IMR-90 (cell line): ENCODE data around the gene BSND. TPM values are rescaled to one million over a fixed set of nuclear protein-coding genes. Genes with fewer than 3 reads are reported as not detected.
A peak's percentile ranks its signal among the peaks of the same experiment; 100 is the strongest.

Experiments used
- ATAC-seq: fragments of 200-7000 bp; cut with Tn5 transposase; 2 replicates; pipeline ENCODE4 v1.9.1; 2020; ENCODE audit warnings: low read depth, mild to moderate bottlenecking, moderate library complexity
- BruUV-seq: library from RNA; stranded (reverse); fragments of 400-500 nt; replicated peaks from 2 replicates; lab custom pipeline; 2021; lab: Mats Ljungman, UMichigan
- CTCF ChIA-PET: fragments of 300-600 bp; formaldehyde crosslinking; extraction: SDS; loops from one replicate; lab custom pipeline; 2021; ENCODE audit warnings: antibody characterized with exemption; lab: Yijun Ruan, JAX
- POLR2A ChIA-PET: fragments of 300-600 bp; sonication (Branson Sonifier 250); formaldehyde crosslinking; loops from one replicate; lab custom pipeline; 2022; ENCODE audit warnings: antibody characterized with exemption; ENCODE audit not compliant: unreplicated experiment; lab: Charles Lee
- DNase-seq: peaks from one replicate; pipeline ENCODE4 v3.0.0; 2013
- H2AFZ ChIP-seq: replicated peaks from 2 replicates; pipeline ENCODE3; 2013; ENCODE audit warnings: low read length, mild to moderate bottlenecking; ENCODE audit not compliant: poor library complexity
- H2AK5ac ChIP-seq: 2 replicates; pipeline ENCODE4 v1.6.1; 2013; ENCODE audit warnings: low read depth, low read length, inconsistent platforms
- H2AK9ac ChIP-seq: replicated peaks from 2 replicates; pipeline ENCODE3; 2013; ENCODE audit warnings: mild to moderate bottlenecking, low read depth, low read length, moderate library complexity; ENCODE audit not compliant: poor library complexity
- H2BK120ac ChIP-seq: 2 replicates; pipeline ENCODE4 v1.6.1; 2013; ENCODE audit warnings: low read depth, low read length, inconsistent platforms
- H2BK15ac ChIP-seq: 3 replicates; pipeline ENCODE4 v1.6.1; 2013; ENCODE audit warnings: low read depth, low read length, inconsistent platforms
- H2BK20ac ChIP-seq: 2 replicates; pipeline ENCODE4 v1.6.1; 2013; ENCODE audit warnings: low read depth, mild to moderate bottlenecking, inconsistent platforms, low read length, moderate library complexity
- H2BK5ac ChIP-seq: 2 replicates; pipeline ENCODE4 v1.6.1; 2013; ENCODE audit warnings: mild to moderate bottlenecking, low read depth, low read length, inconsistent platforms; ENCODE audit not compliant: poor library complexity, severe bottlenecking
- H3K14ac ChIP-seq: replicated peaks from 2 replicates; pipeline ENCODE4 v1.6.1; 2013; ENCODE audit warnings: low read depth, low read length, inconsistent platforms
- H3K18ac ChIP-seq: 2 replicates; pipeline ENCODE4 v1.6.1; 2013; ENCODE audit warnings: low read depth, low read length, control low read depth
- H3K23ac ChIP-seq: 2 replicates; pipeline ENCODE4 v1.6.1; 2013; ENCODE audit warnings: low read depth, low read length, inconsistent platforms
- H3K27ac ChIP-seq: 2 replicates; pipeline ENCODE4 v1.5.1; 2013; ENCODE audit warnings: mild to moderate bottlenecking, control low read depth, low read length; ENCODE audit not compliant: insufficient read depth
- H3K27me3 ChIP-seq: 2 replicates; pipeline ENCODE4 v1.6.1; 2013; ENCODE audit warnings: low read length; ENCODE audit not compliant: control insufficient read depth, insufficient read depth
- H3K36me3 ChIP-seq: 2 replicates; pipeline ENCODE4 v1.6.1; 2013; ENCODE audit warnings: low read length, mixed read lengths; ENCODE audit not compliant: control insufficient read depth, insufficient read depth
- H3K4ac ChIP-seq: 2 replicates; pipeline ENCODE4 v1.6.1; 2013; ENCODE audit warnings: low read depth, low read length, inconsistent platforms
- H3K4me1 ChIP-seq: 2 replicates; pipeline ENCODE4 v1.6.1; 2013; ENCODE audit warnings: low read length, mixed read lengths; ENCODE audit not compliant: control insufficient read depth, insufficient read depth
- H3K4me2 ChIP-seq: 2 replicates; pipeline ENCODE4 v1.6.1; 2013; ENCODE audit warnings: low read depth, mild to moderate bottlenecking, control low read depth, low read length, moderate library complexity
- H3K4me3 ChIP-seq: 2 replicates; pipeline ENCODE4 v1.5.1; 2013; ENCODE audit warnings: low read depth, mild to moderate bottlenecking, control low read depth, low read length, moderate library complexity; ENCODE audit not compliant: insufficient read depth
- H3K56ac ChIP-seq: 2 replicates; pipeline ENCODE4 v1.6.1; 2013; ENCODE audit warnings: low read length, inconsistent platforms; ENCODE audit not compliant: insufficient read depth; ENCODE audit errors: extremely low read depth
- H3K79me1 ChIP-seq, 2 experiments: 2 replicates each; pipeline ENCODE4 v1.6.1; 2013; ENCODE audit warnings: low read length in 2 of 2, inconsistent platforms in 1 of 2, low read depth in 1 of 2
- H3K9ac ChIP-seq: 2 replicates; pipeline ENCODE4 v1.6.1; 2013; ENCODE audit warnings: low read depth, low read length, control low read depth
- H3K9me1 ChIP-seq: 2 replicates; pipeline ENCODE4 v1.6.1; 2013; ENCODE audit warnings: low read length, inconsistent platforms; ENCODE audit not compliant: insufficient read depth
- H3K9me3 ChIP-seq: 2 replicates; pipeline ENCODE4 v1.6.1; 2013; ENCODE audit warnings: low read length; ENCODE audit not compliant: control insufficient read depth, insufficient read depth
- H4K20me1 ChIP-seq: 2 replicates; pipeline ENCODE4 v1.6.1; 2013; ENCODE audit warnings: low read length, inconsistent platforms; ENCODE audit not compliant: insufficient read depth
- H4K5ac ChIP-seq: 2 replicates; pipeline ENCODE4 v1.6.1; 2013; ENCODE audit warnings: mild to moderate bottlenecking, low read depth, low read length, control low read depth
- H4K8ac ChIP-seq, 2 experiments: 2 replicates each; pipeline ENCODE4 v1.6.1; 2013; ENCODE audit warnings: low read depth in 2 of 2, low read length in 2 of 2, control low read depth in 1 of 2, inconsistent platforms in 1 of 2
- H4K91ac ChIP-seq: 2 replicates; pipeline ENCODE4 v1.6.1; 2013; ENCODE audit warnings: low read depth, low read length, inconsistent platforms; ENCODE audit not compliant: insufficient read depth
- BHLHE40 ChIP-seq: fragments of 150-350 bp; IDR thresholded peaks from 2 replicates; pipeline ENCODE4 v1.6.1; 2016; ENCODE audit warnings: mild to moderate bottlenecking, low read depth, low read length
- CEBPB ChIP-seq: IDR thresholded peaks from 2 replicates; pipeline ENCODE4 v1.6.1; 2012; ENCODE audit warnings: low read depth, low read length, improper control_type of control experiment
- CHD1 ChIP-seq: IDR thresholded peaks from 2 replicates; pipeline ENCODE4 v1.6.1; 2012; ENCODE audit warnings: low read depth, low read length, improper control_type of control experiment
- CTCF ChIP-seq: conservative IDR thresholded peaks from 2 replicates; pipeline ENCODE4 v1.5.1; 2012; ENCODE audit warnings: mild to moderate bottlenecking, low read depth, low read length, improper control_type of control experiment
- FOS ChIP-seq: fragments of 150-350 bp; IDR thresholded peaks from 2 replicates; pipeline ENCODE4 v1.6.1; 2016; ENCODE audit warnings: low read depth, low read length
- MAZ ChIP-seq: IDR thresholded peaks from 2 replicates; pipeline ENCODE4 v1.6.1; 2012; ENCODE audit warnings: low read depth, mild to moderate bottlenecking, low read length, improper control_type of control experiment, moderate library complexity, borderline replicate concordance
- NFE2L2 ChIP-seq: fragments of 150-350 bp; IDR thresholded peaks from 2 replicates; pipeline ENCODE4 v1.6.1; 2016; ENCODE audit warnings: low read depth, mild to moderate bottlenecking, low read length
- POLR2A ChIP-seq: IDR thresholded peaks from 2 replicates; pipeline ENCODE4 v1.6.1; 2012; ENCODE audit warnings: mild to moderate bottlenecking, low read depth, low read length
- RAD21 ChIP-seq: IDR thresholded peaks from 2 replicates; pipeline ENCODE4 v1.6.1; 2012; ENCODE audit warnings: low read length, improper control_type of control experiment
- RCOR1 ChIP-seq: IDR thresholded peaks from 2 replicates; pipeline ENCODE4 v1.6.1; 2012; ENCODE audit warnings: mild to moderate bottlenecking, low read length, improper control_type of control experiment; ENCODE audit not compliant: insufficient replicate concordance
- RFX5 ChIP-seq: IDR thresholded peaks from 2 replicates; pipeline ENCODE4 v1.8.0; 2012; ENCODE audit warnings: low read depth, mild to moderate bottlenecking, low read length, moderate library complexity
- SMC3 ChIP-seq: fragments of 150-350 bp; IDR thresholded peaks from 2 replicates; pipeline ENCODE4 v1.6.1; 2016; ENCODE audit warnings: low read depth, mild to moderate bottlenecking, antibody characterized with exemption, low read length, moderate library complexity
- WGBS, 2 experiments: methylation state at CpG; one replicate each; pipeline versions ENCODE4 v1.1.5 to v1.1.7; 2013; ENCODE audit warnings: missing lambda C conversion rate in 2 of 2; ENCODE audit not compliant: insufficient read length in 1 of 2; ENCODE audit errors: extremely low coverage in 2 of 2; 5-methylcytosine and 5-hydroxymethylcytosine counted together
- dilution Hi-C: fragments of 300-500 bp; cut with HindIII; formaldehyde crosslinking; loops from one replicate; pipeline ENCODE4 v1.14.3; 2018; ENCODE audit warnings: low sequenced_read_pairs; ENCODE audit not compliant: unreplicated experiment
- in situ Hi-C: fragments of 300-500 bp; cut with MboI; formaldehyde crosslinking; loops from 3 replicates; pipeline ENCODE4 v1.14.3; 2019; ENCODE audit warnings: low sequenced_read_pairs, inconsistent platforms, mixed read lengths
- intact Hi-C: fragments of 100-400 bp; cut with micrococcal nuclease; formaldehyde crosslinking; loops from 2 replicates; pipeline ENCODE4 v1.10.0; 2022
- polyA plus RNA-seq, 3 experiments: library from polyadenylated mRNA; depleted of rRNA; stranded (reverse); fragments of >200 nt; gene quantifications; 2 replicates each; pipeline ENCODE4 v1.2.3, GENCODE V29; 2012; ENCODE audit warnings: low replicate concordance in 1 of 3
- total RNA-seq: library from RNA; depleted of rRNA; stranded (reverse); fragments of >200 nt; gene quantifications from 2 replicates; pipeline ENCODE4 v1.2.3, GENCODE V29; 2012
- TF ChIP-seq, protein P1 (sequence below): fragments of 150-350 bp; IDR thresholded peaks from 2 replicates; pipeline ENCODE4 v1.6.1; 2017; ENCODE audit warnings: mild to moderate bottlenecking, antibody characterized with exemption, low read length, low read depth
- TF ChIP-seq, protein P2 (sequence below): fragments of 150-350 bp; IDR thresholded peaks from 2 replicates; pipeline ENCODE4 v1.6.1; 2016; ENCODE audit warnings: low read depth, mild to moderate bottlenecking, low read length, moderate library complexity, borderline replicate concordance

BSND gene
- total and polyA plus RNA-seq, 2 of the 4 experiments (the other 2 are of a cell fraction), result not detected

DNA sequence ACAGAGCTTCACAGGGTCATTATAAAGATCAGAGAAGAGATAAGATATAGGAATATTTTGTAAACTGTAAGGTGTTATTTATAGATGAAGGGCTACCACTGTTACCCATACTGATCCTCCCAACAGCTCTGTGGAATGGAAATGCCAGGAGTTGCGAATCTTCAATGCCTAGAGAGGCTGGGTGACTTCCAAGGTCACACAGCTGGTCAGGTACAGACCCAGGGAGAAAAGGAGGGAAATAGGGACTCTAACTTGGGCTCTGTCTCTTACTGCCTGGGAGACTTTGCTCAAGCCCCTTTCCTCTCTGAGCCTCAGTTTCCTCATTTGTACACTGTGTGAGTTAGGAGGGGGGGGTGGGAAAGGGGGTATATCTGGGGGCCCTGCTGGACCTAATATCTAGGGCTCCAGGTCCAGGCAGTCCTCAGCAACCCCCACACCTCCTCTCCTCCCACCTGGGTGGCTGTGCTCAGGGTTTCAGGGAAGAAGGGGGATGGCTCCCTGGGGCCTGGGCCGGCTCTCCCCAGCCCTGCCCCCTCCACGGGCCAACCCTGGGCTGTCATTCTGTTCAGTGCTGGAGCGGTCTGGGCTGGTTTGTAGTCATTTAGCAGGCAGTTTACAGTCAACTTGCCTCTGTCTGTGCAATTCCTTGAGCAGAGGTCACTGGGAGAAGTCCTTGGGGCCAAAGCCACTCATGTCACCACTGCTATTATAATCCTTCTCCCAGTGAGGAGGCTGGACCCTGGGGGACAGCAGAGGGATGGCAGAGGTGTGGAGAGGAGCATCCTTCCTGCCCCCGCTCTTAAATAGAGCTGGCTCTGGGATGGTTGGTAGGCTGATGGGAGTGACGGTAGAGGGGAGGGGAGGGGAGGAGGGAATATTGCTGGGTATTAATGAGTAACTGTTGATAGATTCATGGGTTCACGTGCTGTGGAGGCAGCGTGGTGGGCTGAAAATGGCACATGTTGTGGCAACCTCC is 1.7 kb downstream of the BSND start:
- in situ Hi-C loops (no loop called here), dilution Hi-C loops (no loop called here), intact Hi-C loops (no loop called here)
- H4K91ac ChIP-seq, result no peak overlapping the region
- H3K4me3 ChIP-seq, result no peak overlapping the region
- no peak overlapping the region for H3K4ac ChIP-seq
- no peak overlapping the region for H2BK20ac ChIP-seq
- no peak overlapping the region for H2AFZ ChIP-seq
- BruUV-seq, result no TSS peak
- no peak overlapping the region for H2BK15ac ChIP-seq
- H3K9me3 ChIP-seq, result no peaks in the 10 kb centered on the region
- H3K9me1 ChIP-seq, result no peaks in the 10 kb centered on the region
- POLR2A ChIA-PET, result interaction anchor here (0.5 kb wide), 1 partner anchor 8 kb away, joined by 3 read pairs; no protein-coding TSS in a partner anchor
- H3K18ac ChIP-seq, result no peak overlapping the region
- peak overlapping the region; percentile 3 for H2AK9ac ChIP-seq
- DNase-seq (no peak), ATAC-seq (no peak)
- no peak overlapping the region for H2BK120ac ChIP-seq
- no peaks in the 10 kb centered on the region for H3K4me1 ChIP-seq
- no peak overlapping the region for H4K8ac ChIP-seq
- H4K20me1 ChIP-seq, result peaks cover 7% of the 10 kb centered on the region; the same call in 1 of the 2 replicates
- H3K56ac ChIP-seq, result no peak overlapping the region
- H3K36me3 ChIP-seq, result no peaks in the 10 kb centered on the region
- no peak overlapping the region for H2BK5ac ChIP-seq
- H4K5ac ChIP-seq, result no peak overlapping the region
- no peak overlapping the region for H3K14ac ChIP-seq
- no peaks in the 10 kb centered on the region for H3K79me1 ChIP-seq
- 55% methylated on average over 2 of the region's 8 CpGs; no CpG with 5 or more reads in 1 of the 2 experiments for WGBS, 2 experiments
- H3K4me2 ChIP-seq, result no peak overlapping the region
- H3K9ac ChIP-seq, result no peak overlapping the region
- H3K27ac ChIP-seq, result no peak overlapping the region
- no peak overlapping the region for H2AK5ac ChIP-seq
- CTCF ChIA-PET, result interaction anchor here (0.6 to 1.1 kb wide), 2 partner anchors 22 to 56 kb away, joined by 3 to 4 read pairs; no protein-coding TSS in a partner anchor
- peaks cover 74% of the 10 kb centered on the region for H3K27me3 ChIP-seq
- H3K23ac ChIP-seq, result no peak overlapping the region
- TF ChIP-seq RFX5, result no peak
- TF ChIP-seq SMC3, result no peak
- TF ChIP-seq BHLHE40, result no peak
- no peak for TF ChIP-seq RAD21
- TF ChIP-seq NFE2L2, result no peak
- TF ChIP-seq CEBPB, result no peak
- TF ChIP-seq, protein P1, sequence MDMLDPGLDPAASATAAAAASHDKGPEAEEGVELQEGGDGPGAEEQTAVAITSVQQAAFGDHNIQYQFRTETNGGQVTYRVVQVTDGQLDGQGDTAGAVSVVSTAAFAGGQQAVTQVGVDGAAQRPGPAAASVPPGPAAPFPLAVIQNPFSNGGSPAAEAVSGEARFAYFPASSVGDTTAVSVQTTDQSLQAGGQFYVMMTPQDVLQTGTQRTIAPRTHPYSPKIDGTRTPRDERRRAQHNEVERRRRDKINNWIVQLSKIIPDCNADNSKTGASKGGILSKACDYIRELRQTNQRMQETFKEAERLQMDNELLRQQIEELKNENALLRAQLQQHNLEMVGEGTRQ, result no peak
- no peak for TF ChIP-seq POLR2A
- TF ChIP-seq CHD1, result no peak
- TF ChIP-seq MAZ, result no peak
- no peak for TF ChIP-seq CTCF
- TF ChIP-seq FOS, result no peak
- TF ChIP-seq RCOR1, result no peak
- TF ChIP-seq, protein P2, sequence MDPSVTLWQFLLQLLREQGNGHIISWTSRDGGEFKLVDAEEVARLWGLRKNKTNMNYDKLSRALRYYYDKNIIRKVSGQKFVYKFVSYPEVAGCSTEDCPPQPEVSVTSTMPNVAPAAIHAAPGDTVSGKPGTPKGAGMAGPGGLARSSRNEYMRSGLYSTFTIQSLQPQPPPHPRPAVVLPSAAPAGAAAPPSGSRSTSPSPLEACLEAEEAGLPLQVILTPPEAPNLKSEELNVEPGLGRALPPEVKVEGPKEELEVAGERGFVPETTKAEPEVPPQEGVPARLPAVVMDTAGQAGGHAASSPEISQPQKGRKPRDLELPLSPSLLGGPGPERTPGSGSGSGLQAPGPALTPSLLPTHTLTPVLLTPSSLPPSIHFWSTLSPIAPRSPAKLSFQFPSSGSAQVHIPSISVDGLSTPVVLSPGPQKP, result no peak
